Urinary bladder (tissue), 4 donors: ENCODE results near the gene KLHL15. TPM values are rescaled to one million over a fixed set of nuclear protein-coding genes. Genes with fewer than 3 reads are reported as not detected.
"Not testable (repeated sequence)": the region's sequence is repeated elsewhere in the genome, so short reads cannot be mapped to it uniquely, and the experiment has no call there.

ENCODE experiments used
- DNase-seq: peaks from one replicate; pipeline ENCODE4 v3.0.0-alpha.2; 2015; ENCODE audit errors: extremely low spot score
- H3K27ac ChIP-seq: one replicate; pipeline ENCODE4 v1.5.1; 2013; ENCODE audit warnings: low read depth, mild to moderate bottlenecking, moderate library complexity
- H3K36me3 ChIP-seq: one replicate; pipeline ENCODE4 v1.6.1; 2013; ENCODE audit warnings: mild to moderate bottlenecking, moderate library complexity; ENCODE audit not compliant: insufficient read depth
- H3K4me1 ChIP-seq: one replicate; pipeline ENCODE4 v1.6.1; 2013; ENCODE audit warnings: mild to moderate bottlenecking, moderate library complexity; ENCODE audit not compliant: insufficient read depth
- H3K4me3 ChIP-seq: one replicate; pipeline ENCODE4 v1.5.1; 2013; ENCODE audit warnings: low read depth, low read length
- WGBS: extraction: QIAGEN DNeasy Blood & Tissue Kit; methylation state at CpG from one replicate; pipeline ENCODE4 v1.1.7; 2013; 5-methylcytosine and 5-hydroxymethylcytosine counted together
- polyA plus RNA-seq: library from polyadenylated mRNA; stranded (reverse); fragments of 200-250 nt; gene quantifications from one replicate; pipeline ENCODE4 v1.2.3, GENCODE V29; 2013
- total RNA-seq: library from RNA; depleted of rRNA; stranded (reverse); fragments of >200 nt; gene quantifications from one replicate; pipeline ENCODE4 v1.2.3, GENCODE V29; 2014
- donor health status: healthy with polysubstance abuse.
- donor health status: healthy.

Gene KLHL15
- total and polyA plus RNA-seq, 2 donors, result 5.3 to 29.0 TPM

DNA sequence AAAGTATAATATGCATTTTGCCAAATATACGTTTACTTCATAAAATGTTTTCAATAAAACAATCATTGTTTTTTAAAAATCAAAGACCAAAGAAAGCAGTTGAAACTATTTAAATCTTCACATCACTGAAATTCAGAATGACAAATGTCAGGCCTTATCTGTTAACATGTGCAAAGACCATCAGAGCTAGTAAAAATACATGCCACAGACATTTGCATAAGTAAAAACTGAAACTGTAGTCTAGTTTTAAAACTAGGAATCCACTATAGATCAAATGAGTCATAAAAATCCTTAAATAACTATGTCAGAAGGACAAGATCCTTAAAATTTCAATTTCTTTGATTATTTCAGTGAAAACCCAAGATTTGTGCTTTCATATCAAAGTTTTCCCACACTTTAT is 24.8 kb downstream of the KLHL15 start:
- Histone ChIP-seq H3K27ac (no peak overlapping the region), H3K36me3 (no peaks in the 10 kb centered on the region), H3K4me1 (no peaks in the 10 kb centered on the region), H3K4me3 (no peak overlapping the region)
- 98% methylated on average over 1 of the region's 1 CpG for WGBS
- DNase-seq, result no peak

DNA sequence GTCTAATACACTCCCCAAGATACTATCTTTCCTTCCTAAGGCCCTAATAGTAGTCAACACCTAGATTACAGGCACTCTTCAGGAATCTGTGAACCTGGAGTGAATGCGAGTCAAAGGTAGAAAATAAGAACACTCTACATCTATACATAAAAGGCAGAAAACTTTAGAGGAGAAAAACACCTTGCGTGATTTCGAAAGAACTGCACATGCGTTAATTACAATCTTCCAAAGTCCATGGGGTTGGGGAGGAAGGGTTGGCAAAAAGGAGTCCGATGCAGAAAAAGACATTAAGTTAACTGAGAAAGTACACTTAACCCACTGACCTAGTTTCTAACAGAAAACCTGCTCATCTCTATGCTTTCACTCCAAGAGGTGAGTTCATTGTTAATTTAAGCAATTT is 27.3 kb downstream of the KLHL15 start:
- WGBS, result 98% methylated on average over 5 of the region's 5 CpGs
- no peak overlapping the region for H3K4me3 ChIP-seq
- H3K36me3 ChIP-seq, result no peaks in the 10 kb centered on the region
- no peak for DNase-seq
- H3K27ac ChIP-seq, result no peak overlapping the region
- H3K4me1 ChIP-seq, result no peaks in the 10 kb centered on the region

- WGBS, result 88% methylated on average over 3 of the region's 3 CpGs
- no peak overlapping the region for H3K27ac ChIP-seq
These were observed 33.9 kb downstream of the KLHL15 start for GRCh38 chrX:23993012-23993633.

GRCh38 chrX:23992431-23992830 is 34.6 kb downstream of the KLHL15 start:
- no peak for DNase-seq
- Histone ChIP-seq H3K4me3 (no peak overlapping the region), H3K27ac (no peak overlapping the region), H3K36me3 (no peaks in the 10 kb centered on the region), H3K4me1 (no peaks in the 10 kb centered on the region)
- WGBS, result 83% methylated on average over 3 of the region's 3 CpGs

More at GRCh38 chrX:23993012-23993633, 33.9 kb downstream of the KLHL15 start:
- no peak overlapping the region for H3K4me3 ChIP-seq
- H3K4me1 ChIP-seq, result no peaks in the 10 kb centered on the region
- no peaks in the 10 kb centered on the region for H3K36me3 ChIP-seq
- no peak for DNase-seq

DNA sequence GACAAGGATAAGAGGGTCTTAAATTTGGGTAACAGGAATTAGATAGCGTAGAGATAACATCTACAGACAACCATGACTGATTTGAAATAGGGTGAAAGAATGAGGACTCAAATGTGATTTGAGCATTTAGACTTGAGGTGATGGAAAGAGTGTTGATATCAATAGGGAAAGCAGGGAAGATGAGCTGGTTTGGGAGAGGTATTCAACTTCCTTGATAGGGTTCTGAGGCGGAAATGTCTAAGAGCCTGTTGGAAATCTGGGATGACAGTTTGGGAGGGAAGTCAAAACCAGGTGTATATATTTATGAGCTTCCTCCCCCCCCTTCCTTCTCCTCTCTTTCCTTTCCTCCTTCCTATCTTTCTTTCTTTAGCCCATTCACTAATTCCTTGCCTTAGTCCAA is 36.5 kb downstream of the KLHL15 start:
- Histone ChIP-seq H3K27ac (no peak overlapping the region), H3K36me3 (no peaks in the 10 kb centered on the region), H3K4me3 (no peak overlapping the region), H3K4me1 (no peaks in the 10 kb centered on the region)
- WGBS, result 95% methylated on average over 2 of the region's 2 CpGs
- DNase-seq, result no peak

- Histone ChIP-seq H3K36me3 (no peaks in the 10 kb centered on the region), H3K4me3 (no peak overlapping the region), H3K4me1 (no peaks in the 10 kb centered on the region), H3K27ac (no peak overlapping the region)
- DNase-seq, result no peak
- over 99% methylated on average over 3 of the region's 3 CpGs for WGBS
These were observed 37.3 kb downstream of the KLHL15 start for GRCh38 chrX:23989689-23990088.

GRCh38 chrX:23982891-23983290 is 44.1 kb downstream of the KLHL15 start:
- no peaks in the 10 kb centered on the region for H3K36me3 ChIP-seq
- H3K4me3 ChIP-seq, result no peak overlapping the region
- no peak overlapping the region for H3K27ac ChIP-seq
- 93% methylated on average over 1 of the region's 1 CpG for WGBS
- H3K4me1 ChIP-seq, result no peaks in the 10 kb centered on the region
- DNase-seq, result no peak

GRCh38 chrX:23981711-23982110 is 45.3 kb downstream of the KLHL15 start:
- H3K27ac ChIP-seq, result no peak overlapping the region
- H3K4me3 ChIP-seq, result no peak overlapping the region
- WGBS, result 94% methylated on average over 2 of the region's 2 CpGs
- no peaks in the 10 kb centered on the region for H3K36me3 ChIP-seq
- H3K4me1 ChIP-seq, result no peaks in the 10 kb centered on the region
- no peak for DNase-seq

DNA sequence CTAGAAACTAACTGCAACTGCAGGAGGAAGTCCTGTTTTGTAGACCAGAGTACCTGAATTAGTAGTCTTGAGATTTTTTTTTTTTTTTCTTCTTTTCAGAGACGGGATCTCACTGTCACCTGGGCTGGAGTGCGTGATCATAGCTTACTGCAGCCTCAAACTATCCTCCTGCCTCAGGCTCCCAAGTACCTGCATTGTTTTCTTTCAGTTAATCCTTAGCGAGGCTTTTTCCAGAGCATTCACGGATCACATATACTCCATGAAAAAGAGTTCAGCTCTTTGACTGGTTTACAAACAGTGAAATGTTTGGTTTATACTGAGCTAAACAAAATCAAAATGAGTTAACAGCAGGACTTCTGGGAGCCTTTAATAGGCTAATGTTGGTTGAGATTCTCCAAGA is 45.8 kb downstream of the KLHL15 start:
- no peak for DNase-seq
- Histone ChIP-seq H3K27ac (no peak overlapping the region), H3K4me1 (no peaks in the 10 kb centered on the region), H3K36me3 (no peaks in the 10 kb centered on the region), H3K4me3 (no peak overlapping the region)
- WGBS, result 73% methylated on average over 4 of the region's 4 CpGs

- Histone ChIP-seq H3K36me3 (no peaks in the 10 kb centered on the region), H3K27ac (no peak overlapping the region), H3K4me3 (no peak overlapping the region), H3K4me1 (no peaks in the 10 kb centered on the region)
- 41% methylated on average over 5 of the region's 5 CpGs for WGBS
- DNase-seq, result no peak
These were observed 47.0 kb downstream of the KLHL15 start for GRCh38 chrX:23980011-23980441.

DNA sequence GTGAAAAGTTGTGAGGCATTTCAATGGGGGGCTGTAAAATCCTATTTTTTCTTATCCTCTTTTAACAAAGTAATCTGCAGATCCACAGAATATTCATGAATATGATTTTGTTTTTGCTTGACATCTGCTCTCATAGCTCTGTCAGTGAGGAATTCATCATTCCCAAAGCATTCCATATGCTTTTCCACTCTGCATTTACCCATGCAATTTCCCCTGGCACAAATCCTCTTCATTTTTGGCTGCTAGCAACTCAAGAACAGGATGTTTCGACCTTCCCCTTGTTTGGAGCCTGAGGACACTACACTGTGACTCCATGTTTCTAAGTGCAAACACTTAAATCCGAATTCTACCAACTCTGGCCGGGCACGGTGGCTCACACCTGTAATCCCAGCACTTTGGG is 48.5 kb downstream of the KLHL15 start:
- H3K4me1 ChIP-seq, result no peaks in the 10 kb centered on the region
- H3K4me3 ChIP-seq, result no peak overlapping the region
- 82% methylated on average over 4 of the region's 4 CpGs for WGBS
- no peak for DNase-seq
- H3K27ac ChIP-seq, result no peak overlapping the region
- no peaks in the 10 kb centered on the region for H3K36me3 ChIP-seq

DNA sequence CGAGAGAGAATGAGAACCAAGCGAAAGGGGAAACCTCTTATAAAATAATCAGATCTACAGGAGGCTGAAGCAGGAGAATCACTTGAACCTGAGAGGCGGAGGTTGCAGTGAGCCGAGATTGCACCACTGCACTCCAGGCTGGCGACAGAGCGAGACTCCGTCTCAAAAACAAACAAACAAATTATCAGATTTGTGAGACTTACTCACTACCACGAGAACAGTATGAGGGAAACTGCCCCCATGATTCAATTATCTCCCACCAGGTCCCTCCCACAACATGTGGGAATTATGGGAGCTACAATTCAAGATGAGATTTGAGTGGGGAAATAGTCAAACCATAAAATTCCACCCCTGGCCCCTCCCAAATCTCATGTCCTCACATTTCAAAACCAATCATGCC is 61.4 kb downstream of the KLHL15 start:
- WGBS, result 93% methylated on average over 8 of the region's 8 CpGs

DNA sequence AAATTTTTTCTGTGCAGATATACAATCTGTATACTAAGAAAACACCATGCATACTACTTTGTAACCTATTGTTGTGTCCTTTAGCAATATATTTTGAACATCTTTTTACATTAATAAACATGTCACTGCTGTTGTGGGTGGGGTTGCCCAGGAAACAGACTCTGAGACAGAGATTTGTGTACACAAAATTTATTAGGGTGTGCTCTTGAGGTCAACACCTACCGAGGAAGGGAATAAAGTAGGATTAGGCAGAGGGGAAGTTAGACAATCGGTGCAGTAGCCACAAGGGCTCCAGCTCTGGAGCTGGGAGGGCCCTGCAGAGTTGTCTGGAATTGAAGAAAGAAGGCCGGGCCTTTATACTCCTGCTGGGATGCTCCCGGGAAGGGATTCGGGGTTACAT is 62.8 kb downstream of the KLHL15 start:
- Histone ChIP-seq H3K36me3 (no peaks in the 10 kb centered on the region), H3K27ac (no peak overlapping the region), H3K4me1 (no peaks in the 10 kb centered on the region), H3K4me3 (no peak overlapping the region)
- no peak for DNase-seq
- WGBS, result 28% methylated on average over 5 of the region's 5 CpGs

More for the DNA sequence above, 61.4 kb downstream of the KLHL15 start:
- H3K4me1 ChIP-seq, H3K27ac ChIP-seq, H3K36me3 ChIP-seq, DNase-seq, H3K4me3 ChIP-seq: not testable (repeated sequence)

GRCh38 chrX:23959781-23960180 is 67.2 kb downstream of the KLHL15 start:
- WGBS, result 88% methylated on average over 3 of the region's 3 CpGs
- DNase-seq, result no peak

GRCh38 chrX:23954396-23954795 is 72.6 kb downstream of the KLHL15 start:
- H3K4me3 ChIP-seq, result no peak overlapping the region
- no peak overlapping the region for H3K27ac ChIP-seq
- no peaks in the 10 kb centered on the region for H3K4me1 ChIP-seq
- no peak for DNase-seq
- no peaks in the 10 kb centered on the region for H3K36me3 ChIP-seq
- WGBS, result 77% methylated on average over 4 of the region's 4 CpGs

More at GRCh38 chrX:23959781-23960180, 67.2 kb downstream of the KLHL15 start:
- no peaks in the 10 kb centered on the region for H3K4me1 ChIP-seq
- H3K27ac ChIP-seq, result no peak overlapping the region
- no peak overlapping the region for H3K4me3 ChIP-seq
- no peaks in the 10 kb centered on the region for H3K36me3 ChIP-seq
